SK-N-SH (cell line): ENCODE measurements around the gene ROBO1. TPM values are rescaled to one million over a fixed set of nuclear protein-coding genes. Genes with fewer than 3 reads are reported as not detected.

Experiments
- CTCF ChIA-PET: fragments of 300-600, 350-600 bp; formaldehyde crosslinking; extraction: SDS; loops from one replicate; lab custom pipeline; 2021; lab: Yijun Ruan, JAX
- POLR2A ChIA-PET: fragments of 350-600 bp; sonication (Branson Sonifier 250); formaldehyde crosslinking; extraction: SDS; loops from one replicate; lab custom pipeline; 2020; ENCODE audit warnings: antibody characterized with exemption, inconsistent platforms; lab: Yijun Ruan, JAX
- DNase-seq: peaks from one replicate; pipeline ENCODE4 v3.0.0; 2012
- H2AFZ ChIP-seq: fragments of 200-600 bp; sonication (generic); 2 replicates; pipeline ENCODE4 v1.8.1; 2016; ENCODE audit warnings: antibody characterized with exemption, mild to moderate bottlenecking, low read depth
- H3F3A ChIP-seq: fragments of 200-600 bp; sonication (generic); replicated peaks from 2 replicates; pipeline ENCODE3; 2016; ENCODE audit warnings: antibody characterized with exemption, mild to moderate bottlenecking; ENCODE audit not compliant: insufficient read depth
- H3K27ac ChIP-seq, 2 experiments: fragments of 200-500 bp in 1 of 2; fragments of 200-600 bp in 1 of 2; sonication (Bioruptor generic) in 1 of 2; sonication (generic), shearing (Covaris generic) in 1 of 2; 2 replicates each; pipeline versions ENCODE4 v1.5.1 to v1.6.1; 2014 to 2016; ENCODE audit warnings: low read depth in 2 of 2, inconsistent platforms in 1 of 2, low read length in 1 of 2, mild to moderate bottlenecking in 1 of 2, mixed read lengths in 1 of 2
- H3K27me3 ChIP-seq: fragments of 200-600 bp; sonication (generic), shearing (Covaris generic); 2 replicates; pipeline ENCODE4 v1.6.1; 2016; ENCODE audit warnings: mixed run types; ENCODE audit not compliant: insufficient read depth
- H3K36me3 ChIP-seq, 2 experiments: fragments of 200-500 bp in 1 of 2; fragments of 200-600 bp in 1 of 2; sonication (Bioruptor generic) in 1 of 2; sonication (generic) in 1 of 2; replicated peaks in 1 of 2; 2 replicates each; pipeline versions ENCODE3 to v1.5.1; 2014 to 2016; ENCODE audit warnings: low read length in 1 of 2, mild to moderate bottlenecking in 1 of 2; ENCODE audit not compliant: insufficient read depth in 2 of 2, control insufficient read depth in 1 of 2
- H3K4me1 ChIP-seq, 2 experiments: fragments of 200-500 bp in 1 of 2; fragments of 200-600 bp in 1 of 2; sonication (Bioruptor generic) in 1 of 2; sonication (generic), shearing (Covaris generic) in 1 of 2; 2 replicates each; pipeline versions ENCODE4 v1.5.1 to v1.6.1; 2014 to 2016; ENCODE audit warnings: low read depth in 1 of 2, low read length in 1 of 2, mixed run types in 1 of 2; ENCODE audit not compliant: insufficient read depth in 2 of 2, control insufficient read depth in 1 of 2
- H3K4me2 ChIP-seq: fragments of 200-600 bp; sonication (generic), shearing (Covaris generic); 2 replicates; pipeline ENCODE4 v1.6.1; 2017; ENCODE audit warnings: mixed run types
- H3K4me3 ChIP-seq, 2 experiments: fragments of 200-500 bp in 1 of 2; fragments of 200-600 bp in 1 of 2; sonication (Bioruptor generic) in 1 of 2; sonication (generic), shearing (Covaris generic) in 1 of 2; 2 replicates each; pipeline versions ENCODE4 v1.5.1 to v1.8.1; 2014 to 2016; ENCODE audit warnings: low read depth in 2 of 2, inconsistent platforms in 1 of 2, low read length in 1 of 2, mild to moderate bottlenecking in 1 of 2, mixed read lengths in 1 of 2, moderate library complexity in 1 of 2
- H3K79me2 ChIP-seq: fragments of 200-600 bp; sonication (generic); 2 replicates; pipeline ENCODE4 v1.8.1; 2017; ENCODE audit warnings: mild to moderate bottlenecking; ENCODE audit not compliant: insufficient read depth
- H3K9ac ChIP-seq: fragments of 200-600 bp; sonication (generic); 2 replicates; pipeline ENCODE4 v1.6.1; 2017; ENCODE audit warnings: mixed run types
- H3K9me2 ChIP-seq: fragments of 200-600 bp; sonication (generic); 2 replicates; pipeline ENCODE4 v1.6.1; 2017; ENCODE audit warnings: mixed run types
- H3K9me3 ChIP-seq: fragments of 200-600 bp; sonication (generic); 2 replicates; pipeline ENCODE4 v1.6.1; 2017; ENCODE audit warnings: mixed run types, mild to moderate bottlenecking, moderate library complexity
- H4K20me1 ChIP-seq: fragments of 200-600 bp; sonication (generic); 2 replicates; pipeline ENCODE4 v1.6.1; 2017; ENCODE audit warnings: mild to moderate bottlenecking, mixed run types; ENCODE audit not compliant: insufficient read depth
- EP300 ChIP-seq, 2 experiments: IDR thresholded peaks; 2 replicates each; pipeline versions ENCODE4 v1.4.0 to v1.6.1; 2012; ENCODE audit warnings: borderline replicate concordance in 1 of 2, low read depth in 1 of 2, low read length in 1 of 2
- FOXM1 ChIP-seq: IDR thresholded peaks from 2 replicates; pipeline ENCODE4 v1.4.0; 2012; ENCODE audit warnings: low read depth, mild to moderate bottlenecking
- GABPA ChIP-seq: IDR thresholded peaks from 2 replicates; pipeline ENCODE4 v1.4.0; 2012; ENCODE audit warnings: low read depth, mild to moderate bottlenecking
- MXI1 ChIP-seq: IDR thresholded peaks from 2 replicates; pipeline ENCODE4 v1.6.1; 2012; ENCODE audit warnings: mild to moderate bottlenecking, low read depth, low read length, improper control_type of control experiment
- NFIC ChIP-seq: IDR thresholded peaks from 2 replicates; pipeline ENCODE4 v1.4.0; 2012; ENCODE audit warnings: borderline replicate concordance
- RXRA ChIP-seq: IDR thresholded peaks from 2 replicates; pipeline ENCODE4 v1.4.0; 2012; ENCODE audit warnings: low read depth, mild to moderate bottlenecking, borderline replicate concordance
- SMC3 ChIP-seq: IDR thresholded peaks from 2 replicates; pipeline ENCODE4 v1.6.1; 2012; ENCODE audit warnings: low read depth, low read length, improper control_type of control experiment
- TAF1 ChIP-seq: IDR thresholded peaks from 2 replicates; pipeline ENCODE4 v1.6.1; 2012; ENCODE audit warnings: low read depth, mild to moderate bottlenecking, low read length, moderate library complexity, borderline replicate concordance
- TEAD4 ChIP-seq: IDR thresholded peaks from 2 replicates; pipeline ENCODE4 v1.4.0; 2012; ENCODE audit warnings: mild to moderate bottlenecking, borderline replicate concordance; ENCODE audit not compliant: insufficient read depth
- WGBS: methylation state at CpG from one replicate; pipeline ENCODE4 v1.1.6; 2017; ENCODE audit warnings: low lambda C conversion rate; 5-methylcytosine and 5-hydroxymethylcytosine counted together
- polyA plus RNA-seq, 3 experiments: library from polyadenylated mRNA; depleted of rRNA; stranded (reverse); fragments of >200 nt; gene quantifications; 2 replicates each; pipeline ENCODE4 v1.2.3, GENCODE V29; 2012
- TF ChIP-seq, protein P1 (sequence below): fragments of 150-350 bp; IDR thresholded peaks from 2 replicates; pipeline ENCODE4 v1.6.1; 2017; ENCODE audit warnings: antibody characterized with exemption, low read length, low read depth, borderline replicate concordance
- TF ChIP-seq, protein P2 (sequence below): IDR thresholded peaks from 2 replicates; pipeline ENCODE4 v1.4.0; 2012; ENCODE audit warnings: low read depth, borderline replicate concordance
- TF ChIP-seq, protein P3 (sequence below): IDR thresholded peaks from 2 replicates; pipeline ENCODE4; 2012
- TF ChIP-seq, protein P4 (sequence below): fragments of 150-350 bp; IDR thresholded peaks from 2 replicates; pipeline ENCODE4 v1.6.1; 2016; ENCODE audit warnings: mild to moderate bottlenecking, low read depth, low read length
- TF ChIP-seq, protein P5 (sequence below): fragments of 200-600 bp; sonication (generic); IDR thresholded peaks from 2 replicates; pipeline ENCODE4 v1.6.1; 2017; ENCODE audit warnings: antibody characterized with exemption, mild to moderate bottlenecking, moderate library complexity

The ROBO1 gene
- polyA plus RNA-seq, 1 of the 3 experiments (the other 2 are of a cell fraction): 22.7 TPM

DNA sequence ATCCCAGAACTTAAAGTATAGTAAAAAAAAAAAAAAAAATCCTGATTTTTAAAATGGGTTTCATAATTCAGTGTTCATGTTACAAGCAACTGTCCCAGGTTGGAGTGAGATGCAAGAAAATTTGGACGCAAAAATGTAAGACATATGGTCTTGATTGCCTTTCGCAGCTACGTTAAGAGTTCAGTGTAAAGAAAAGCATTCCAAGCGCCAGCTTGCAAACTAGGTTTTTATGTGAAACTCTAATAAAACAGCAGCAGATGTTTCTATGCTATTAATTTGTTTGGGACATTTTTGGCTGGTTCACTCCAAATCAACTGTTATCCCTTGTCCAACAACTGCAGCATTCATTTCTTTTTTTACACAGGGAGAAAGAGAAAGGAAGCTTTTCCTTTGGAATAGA lies 957.8 kb downstream of the ROBO1 start:
- H3K9me2 ChIP-seq: no peaks in the 10 kb centered on the region
- H3K79me2 ChIP-seq: peaks cover 14% of the 10 kb centered on the region; the same call in 1 of the 2 replicates
- ChIA-PET POLR2A (no interaction called here), CTCF (no interaction called here)
- H3K9me3 ChIP-seq: no peaks in the 10 kb centered on the region
- no peak overlapping the region for H3K27ac ChIP-seq
- H3K4me3 ChIP-seq: no peak overlapping the region
- H3K9ac ChIP-seq: no peak overlapping the region
- H3K36me3 ChIP-seq: no peaks in the 10 kb centered on the region
- no peaks in the 10 kb centered on the region for H3K4me1 ChIP-seq
- no peak overlapping the region for H3K4me2 ChIP-seq
- no peak for DNase-seq
- H3K27me3 ChIP-seq: no peaks in the 10 kb centered on the region
- WGBS: 80% methylated on average over 4 of the region's 4 CpGs
- H4K20me1 ChIP-seq: no peaks in the 10 kb centered on the region
- peaks cover 3% of the 10 kb centered on the region for H3F3A ChIP-seq
- TF ChIP-seq, protein P1, sequence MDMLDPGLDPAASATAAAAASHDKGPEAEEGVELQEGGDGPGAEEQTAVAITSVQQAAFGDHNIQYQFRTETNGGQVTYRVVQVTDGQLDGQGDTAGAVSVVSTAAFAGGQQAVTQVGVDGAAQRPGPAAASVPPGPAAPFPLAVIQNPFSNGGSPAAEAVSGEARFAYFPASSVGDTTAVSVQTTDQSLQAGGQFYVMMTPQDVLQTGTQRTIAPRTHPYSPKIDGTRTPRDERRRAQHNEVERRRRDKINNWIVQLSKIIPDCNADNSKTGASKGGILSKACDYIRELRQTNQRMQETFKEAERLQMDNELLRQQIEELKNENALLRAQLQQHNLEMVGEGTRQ: no peak
- TF ChIP-seq EP300 (IDR thresholded peaks at IDR 0.05; ENCODE audit: borderline replicate concordance in 1 of 2, low read depth in 1 of 2, low read length in 1 of 2) (no peak), MXI1 (no peak), SMC3 (no peak), GABPA (no peak), FOXM1 (no peak)
- TF ChIP-seq, protein P2, sequence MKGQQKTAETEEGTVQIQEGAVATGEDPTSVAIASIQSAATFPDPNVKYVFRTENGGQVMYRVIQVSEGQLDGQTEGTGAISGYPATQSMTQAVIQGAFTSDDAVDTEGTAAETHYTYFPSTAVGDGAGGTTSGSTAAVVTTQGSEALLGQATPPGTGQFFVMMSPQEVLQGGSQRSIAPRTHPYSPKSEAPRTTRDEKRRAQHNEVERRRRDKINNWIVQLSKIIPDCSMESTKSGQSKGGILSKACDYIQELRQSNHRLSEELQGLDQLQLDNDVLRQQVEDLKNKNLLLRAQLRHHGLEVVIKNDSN: no peak
- TF ChIP-seq, protein P3, sequence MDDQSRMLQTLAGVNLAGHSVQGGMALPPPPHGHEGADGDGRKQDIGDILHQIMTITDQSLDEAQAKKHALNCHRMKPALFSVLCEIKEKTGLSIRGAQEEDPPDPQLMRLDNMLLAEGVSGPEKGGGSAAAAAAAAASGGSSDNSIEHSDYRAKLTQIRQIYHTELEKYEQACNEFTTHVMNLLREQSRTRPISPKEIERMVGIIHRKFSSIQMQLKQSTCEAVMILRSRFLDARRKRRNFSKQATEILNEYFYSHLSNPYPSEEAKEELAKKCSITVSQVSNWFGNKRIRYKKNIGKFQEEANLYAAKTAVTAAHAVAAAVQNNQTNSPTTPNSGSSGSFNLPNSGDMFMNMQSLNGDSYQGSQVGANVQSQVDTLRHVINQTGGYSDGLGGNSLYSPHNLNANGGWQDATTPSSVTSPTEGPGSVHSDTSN: no peak
- TF ChIP-seq, protein P4, sequence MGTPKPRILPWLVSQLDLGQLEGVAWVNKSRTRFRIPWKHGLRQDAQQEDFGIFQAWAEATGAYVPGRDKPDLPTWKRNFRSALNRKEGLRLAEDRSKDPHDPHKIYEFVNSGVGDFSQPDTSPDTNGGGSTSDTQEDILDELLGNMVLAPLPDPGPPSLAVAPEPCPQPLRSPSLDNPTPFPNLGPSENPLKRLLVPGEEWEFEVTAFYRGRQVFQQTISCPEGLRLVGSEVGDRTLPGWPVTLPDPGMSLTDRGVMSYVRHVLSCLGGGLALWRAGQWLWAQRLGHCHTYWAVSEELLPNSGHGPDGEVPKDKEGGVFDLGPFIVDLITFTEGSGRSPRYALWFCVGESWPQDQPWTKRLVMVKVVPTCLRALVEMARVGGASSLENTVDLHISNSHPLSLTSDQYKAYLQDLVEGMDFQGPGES: no peak
- H2AFZ ChIP-seq: no peak overlapping the region

DNA sequence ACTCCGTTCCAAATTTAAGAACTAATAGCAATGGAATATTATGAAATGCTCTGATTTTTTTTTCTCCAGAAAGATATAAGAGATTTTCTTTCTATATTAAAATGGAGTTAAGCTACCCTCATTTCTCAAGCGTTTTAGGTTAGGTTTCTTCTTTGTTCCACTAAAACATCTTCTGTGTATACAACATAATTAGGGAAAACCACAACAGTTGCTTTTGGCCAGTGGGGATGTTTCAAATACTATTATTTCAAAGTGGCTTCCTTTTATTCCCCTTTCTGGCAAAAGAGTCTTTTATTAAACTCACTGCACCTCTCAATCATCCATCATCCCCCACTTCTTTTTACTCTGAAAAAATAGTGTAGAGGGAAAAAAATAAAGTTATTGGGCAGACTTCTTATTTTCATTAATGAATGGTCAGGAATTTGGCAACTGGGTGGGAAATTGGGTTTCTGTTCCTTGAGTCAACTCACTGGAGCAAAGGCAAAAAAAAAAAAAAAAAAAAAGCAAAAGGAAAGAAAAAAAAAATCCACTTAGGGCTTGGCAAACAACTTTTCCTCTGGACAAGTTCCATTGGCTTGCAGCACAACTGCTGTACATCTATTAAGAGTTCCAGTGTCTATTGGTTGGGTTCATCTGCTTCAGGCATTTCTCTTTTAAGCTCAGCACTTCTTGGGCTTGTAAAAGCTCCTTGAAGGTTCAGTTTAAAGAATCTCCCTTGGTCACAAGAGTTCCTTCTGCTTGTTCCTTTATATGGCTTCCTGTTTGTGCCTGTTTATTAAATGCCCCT lies 963.4 kb downstream of the ROBO1 start:
- DNase-seq: no peak
- H3K9me2 ChIP-seq: no peaks in the 10 kb centered on the region
- no peaks in the 10 kb centered on the region for H3K9me3 ChIP-seq
- ChIA-PET POLR2A (no interaction called here), CTCF (no interaction called here)
- WGBS: 43% methylated on average over 2 of the region's 2 CpGs
- H3K27me3 ChIP-seq: no peaks in the 10 kb centered on the region
- peaks cover 3% of the 10 kb centered on the region for H3F3A ChIP-seq
- TF ChIP-seq SMC3: no peak
- no peak for TF ChIP-seq TEAD4
- TF ChIP-seq, protein P2: no peak
- TF ChIP-seq TAF1: no peak
- TF ChIP-seq NFIC: no peak
- TF ChIP-seq, protein P5, sequence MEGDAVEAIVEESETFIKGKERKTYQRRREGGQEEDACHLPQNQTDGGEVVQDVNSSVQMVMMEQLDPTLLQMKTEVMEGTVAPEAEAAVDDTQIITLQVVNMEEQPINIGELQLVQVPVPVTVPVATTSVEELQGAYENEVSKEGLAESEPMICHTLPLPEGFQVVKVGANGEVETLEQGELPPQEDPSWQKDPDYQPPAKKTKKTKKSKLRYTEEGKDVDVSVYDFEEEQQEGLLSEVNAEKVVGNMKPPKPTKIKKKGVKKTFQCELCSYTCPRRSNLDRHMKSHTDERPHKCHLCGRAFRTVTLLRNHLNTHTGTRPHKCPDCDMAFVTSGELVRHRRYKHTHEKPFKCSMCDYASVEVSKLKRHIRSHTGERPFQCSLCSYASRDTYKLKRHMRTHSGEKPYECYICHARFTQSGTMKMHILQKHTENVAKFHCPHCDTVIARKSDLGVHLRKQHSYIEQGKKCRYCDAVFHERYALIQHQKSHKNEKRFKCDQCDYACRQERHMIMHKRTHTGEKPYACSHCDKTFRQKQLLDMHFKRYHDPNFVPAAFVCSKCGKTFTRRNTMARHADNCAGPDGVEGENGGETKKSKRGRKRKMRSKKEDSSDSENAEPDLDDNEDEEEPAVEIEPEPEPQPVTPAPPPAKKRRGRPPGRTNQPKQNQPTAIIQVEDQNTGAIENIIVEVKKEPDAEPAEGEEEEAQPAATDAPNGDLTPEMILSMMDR: no peak
- no peak for TF ChIP-seq RXRA
- no peaks in the 10 kb centered on the region for H4K20me1 ChIP-seq
- H3K4me3 ChIP-seq: no peak overlapping the region
- H3K4me1 ChIP-seq: peaks cover 0 to 5% of the 10 kb centered on the region in 2 experiments; a peak in 1 of 4 replicates
- no peak overlapping the region for H3K9ac ChIP-seq
- H3K27ac ChIP-seq: no peak overlapping the region; a peak in 1 of 4 replicates
- no peaks in the 10 kb centered on the region for H3K36me3 ChIP-seq
- H3K79me2 ChIP-seq: peaks cover 22% of the 10 kb centered on the region; the same call in 1 of the 2 replicates
- no peak overlapping the region for H3K4me2 ChIP-seq
- H2AFZ ChIP-seq: no peak overlapping the region
